ENCODE data around the gene MBP.
"Not testable (repeated sequence)": the region's sequence is repeated elsewhere in the genome, so short reads cannot be mapped to it uniquely, and the experiment has no call there.

MBP gene

DNA sequence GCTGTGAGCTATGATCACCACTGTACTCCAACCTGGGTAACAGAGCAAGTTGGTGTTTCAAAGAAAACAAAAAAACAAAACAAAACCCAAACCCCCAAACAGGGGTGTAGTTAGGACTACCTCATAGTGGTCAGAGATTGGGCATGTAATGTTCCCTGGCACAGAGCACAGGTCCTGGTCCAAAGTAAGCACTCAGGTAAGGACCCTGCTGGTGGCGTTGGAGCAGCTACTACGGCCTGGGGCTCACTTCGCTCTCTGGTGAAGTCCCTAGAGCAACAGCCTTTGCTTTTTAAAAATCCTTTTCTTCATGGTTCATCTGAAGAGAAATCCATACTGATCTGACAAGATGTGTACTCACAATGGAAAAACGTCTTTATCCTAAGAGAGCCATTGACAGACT is 179.8 kb downstream of the MBP start:
- TF ChIP-seq ZNF8 (CRISPR knock-in tag; IDR thresholded peaks at IDR 0.05) = no peak
- no peak for TF ChIP-seq GLIS3 (CRISPR knock-in tag; IDR thresholded peaks at IDR 0.05)
- no peak for TF ChIP-seq TOX (CRISPR knock-in tag; IDR thresholded peaks at IDR 0.05; ENCODE audit: borderline replicate concordance)
- no peak for TF ChIP-seq ZNF565 (CRISPR knock-in tag; conservative IDR thresholded peaks at IDR 0.05; ENCODE audit: low read depth)
- no peak for TF ChIP-seq TSHZ2 (CRISPR knock-in tag; IDR thresholded peaks at IDR 0.05)
- no peak for TF ChIP-seq ZNF70 (CRISPR knock-in tag; IDR thresholded peaks at IDR 0.05)
- no peak for TF ChIP-seq CSDC2 (CRISPR knock-in tag; IDR thresholded peaks at IDR 0.05)
- TF ChIP-seq, protein P1, sequence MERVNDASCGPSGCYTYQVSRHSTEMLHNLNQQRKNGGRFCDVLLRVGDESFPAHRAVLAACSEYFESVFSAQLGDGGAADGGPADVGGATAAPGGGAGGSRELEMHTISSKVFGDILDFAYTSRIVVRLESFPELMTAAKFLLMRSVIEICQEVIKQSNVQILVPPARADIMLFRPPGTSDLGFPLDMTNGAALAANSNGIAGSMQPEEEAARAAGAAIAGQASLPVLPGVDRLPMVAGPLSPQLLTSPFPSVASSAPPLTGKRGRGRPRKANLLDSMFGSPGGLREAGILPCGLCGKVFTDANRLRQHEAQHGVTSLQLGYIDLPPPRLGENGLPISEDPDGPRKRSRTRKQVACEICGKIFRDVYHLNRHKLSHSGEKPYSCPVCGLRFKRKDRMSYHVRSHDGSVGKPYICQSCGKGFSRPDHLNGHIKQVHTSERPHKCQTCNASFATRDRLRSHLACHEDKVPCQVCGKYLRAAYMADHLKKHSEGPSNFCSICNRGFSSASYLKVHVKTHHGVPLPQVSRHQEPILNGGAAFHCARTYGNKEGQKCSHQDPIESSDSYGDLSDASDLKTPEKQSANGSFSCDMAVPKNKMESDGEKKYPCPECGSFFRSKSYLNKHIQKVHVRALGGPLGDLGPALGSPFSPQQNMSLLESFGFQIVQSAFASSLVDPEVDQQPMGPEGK (CRISPR knock-in tag; IDR thresholded peaks at IDR 0.05; ENCODE audit: borderline replicate concordance) = no peak
- no peak for TF ChIP-seq SNAI2 (CRISPR knock-in tag; IDR thresholded peaks at IDR 0.05)
- no peak for TF ChIP-seq ISL1 (CRISPR knock-in tag; IDR thresholded peaks at IDR 0.05)
- TF ChIP-seq PPARA (CRISPR knock-in tag; IDR thresholded peaks at IDR 0.05; ENCODE audit: borderline replicate concordance) = no peak
- TF ChIP-seq TCF4 (CRISPR knock-in tag; IDR thresholded peaks at IDR 0.05; ENCODE audit: borderline replicate concordance) = no peak
- ATAC-seq = no peak

- ATAC-seq = no peak
- TF ChIP-seq, protein P2, sequence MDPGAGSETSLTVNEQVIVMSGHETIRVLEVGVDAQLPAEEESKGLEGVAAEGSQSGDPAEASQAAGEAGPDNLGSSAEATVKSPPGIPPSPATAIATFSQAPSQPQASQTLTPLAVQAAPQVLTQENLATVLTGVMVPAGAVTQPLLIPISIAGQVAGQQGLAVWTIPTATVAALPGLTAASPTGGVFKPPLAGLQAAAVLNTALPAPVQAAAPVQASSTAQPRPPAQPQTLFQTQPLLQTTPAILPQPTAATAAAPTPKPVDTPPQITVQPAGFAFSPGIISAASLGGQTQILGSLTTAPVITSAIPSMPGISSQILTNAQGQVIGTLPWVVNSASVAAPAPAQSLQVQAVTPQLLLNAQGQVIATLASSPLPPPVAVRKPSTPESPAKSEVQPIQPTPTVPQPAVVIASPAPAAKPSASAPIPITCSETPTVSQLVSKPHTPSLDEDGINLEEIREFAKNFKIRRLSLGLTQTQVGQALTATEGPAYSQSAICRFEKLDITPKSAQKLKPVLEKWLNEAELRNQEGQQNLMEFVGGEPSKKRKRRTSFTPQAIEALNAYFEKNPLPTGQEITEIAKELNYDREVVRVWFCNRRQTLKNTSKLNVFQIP (CRISPR knock-in tag; IDR thresholded peaks at IDR 0.05; ENCODE audit: borderline replicate concordance, low read depth) = no peak
- TF ChIP-seq ISL1 (CRISPR knock-in tag; IDR thresholded peaks at IDR 0.05) = no peak
- TF ChIP-seq PPARA (CRISPR knock-in tag; IDR thresholded peaks at IDR 0.05; ENCODE audit: borderline replicate concordance) = no peak
- TF ChIP-seq TOX (CRISPR knock-in tag; IDR thresholded peaks at IDR 0.05; ENCODE audit: borderline replicate concordance) = no peak
- TF ChIP-seq ARNTL (CRISPR knock-in tag; IDR thresholded peaks at IDR 0.05; ENCODE audit: borderline replicate concordance, low read depth) = no peak
- TF ChIP-seq, protein P1 (CRISPR knock-in tag; IDR thresholded peaks at IDR 0.05; ENCODE audit: borderline replicate concordance) = no peak
- TF ChIP-seq GLIS3 (CRISPR knock-in tag; IDR thresholded peaks at IDR 0.05) = no peak
- TF ChIP-seq OSR1 (CRISPR knock-in tag; IDR thresholded peaks at IDR 0.05) = no peak
- no peak for TF ChIP-seq TCF4 (CRISPR knock-in tag; IDR thresholded peaks at IDR 0.05; ENCODE audit: borderline replicate concordance)
- no peak for TF ChIP-seq ZFP3 (CRISPR knock-in tag; IDR thresholded peaks at IDR 0.05)
- TF ChIP-seq BACH2 (CRISPR knock-in tag; IDR thresholded peaks at IDR 0.05; ENCODE audit: borderline replicate concordance) = no peak
- TF ChIP-seq CSDC2 (CRISPR knock-in tag; IDR thresholded peaks at IDR 0.05) = no peak
These were observed 180.9 kb downstream of the MBP start for GRCh38 chr18:76951456-76952247.

GRCh38 chr18:76948345-76948744 is 184.2 kb downstream of the MBP start:
- ATAC-seq = no peak
- TF ChIP-seq ISL1 (CRISPR knock-in tag; IDR thresholded peaks at IDR 0.05) = no peak
- TF ChIP-seq TCF4 (CRISPR knock-in tag; IDR thresholded peaks at IDR 0.05; ENCODE audit: borderline replicate concordance) = no peak
- TF ChIP-seq, protein P1 (CRISPR knock-in tag; IDR thresholded peaks at IDR 0.05; ENCODE audit: borderline replicate concordance) = no peak
- no peak for TF ChIP-seq GLIS3 (CRISPR knock-in tag; IDR thresholded peaks at IDR 0.05)
- no peak for TF ChIP-seq BACH2 (CRISPR knock-in tag; IDR thresholded peaks at IDR 0.05; ENCODE audit: borderline replicate concordance)
- TF ChIP-seq ARNTL (CRISPR knock-in tag; IDR thresholded peaks at IDR 0.05; ENCODE audit: borderline replicate concordance, low read depth) = no peak
- no peak for TF ChIP-seq SNAI2 (CRISPR knock-in tag; IDR thresholded peaks at IDR 0.05)
- TF ChIP-seq CSDC2 (CRISPR knock-in tag; IDR thresholded peaks at IDR 0.05) = no peak
- no peak for TF ChIP-seq PPARA (CRISPR knock-in tag; IDR thresholded peaks at IDR 0.05; ENCODE audit: borderline replicate concordance)
- TF ChIP-seq ESRRG (CRISPR knock-in tag; IDR thresholded peaks at IDR 0.05) = no peak

DNA sequence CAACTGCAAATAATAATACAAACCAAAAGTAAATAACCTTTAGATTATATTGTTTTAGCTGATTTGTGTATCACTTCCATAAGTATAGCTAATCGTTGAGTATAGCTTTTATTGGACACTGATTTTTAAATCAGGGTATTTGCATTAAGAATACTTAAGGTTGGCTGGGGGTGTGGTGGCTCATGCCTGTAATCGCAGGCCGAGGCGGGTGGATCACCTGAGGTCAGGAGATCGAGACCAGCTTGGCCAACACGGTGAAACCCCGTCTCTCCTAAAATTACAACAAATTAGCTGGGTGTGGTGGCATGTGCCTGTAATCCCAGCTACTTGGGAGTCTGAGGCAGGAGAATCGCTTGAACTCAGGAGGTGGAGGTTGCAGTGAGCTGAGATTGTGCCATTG is 188.2 kb downstream of the MBP start:
- not testable (repeated sequence) for ATAC-seq

All from SK-N-SH treated with all-trans-retinoic acid at 6 μM for 48 hours (cell line).